NCI-H2196 treated with DMSO at 0.1 percent for 48 hours (cell line): Measurements from ENCODE around the gene ADM.

Experiments
- DNase-seq: peaks from one replicate; lab custom pipeline; 2025; ENCODE audit not compliant: unreplicated experiment; lab: John Stamatoyannopoulos, UW

The ADM gene

DNA sequence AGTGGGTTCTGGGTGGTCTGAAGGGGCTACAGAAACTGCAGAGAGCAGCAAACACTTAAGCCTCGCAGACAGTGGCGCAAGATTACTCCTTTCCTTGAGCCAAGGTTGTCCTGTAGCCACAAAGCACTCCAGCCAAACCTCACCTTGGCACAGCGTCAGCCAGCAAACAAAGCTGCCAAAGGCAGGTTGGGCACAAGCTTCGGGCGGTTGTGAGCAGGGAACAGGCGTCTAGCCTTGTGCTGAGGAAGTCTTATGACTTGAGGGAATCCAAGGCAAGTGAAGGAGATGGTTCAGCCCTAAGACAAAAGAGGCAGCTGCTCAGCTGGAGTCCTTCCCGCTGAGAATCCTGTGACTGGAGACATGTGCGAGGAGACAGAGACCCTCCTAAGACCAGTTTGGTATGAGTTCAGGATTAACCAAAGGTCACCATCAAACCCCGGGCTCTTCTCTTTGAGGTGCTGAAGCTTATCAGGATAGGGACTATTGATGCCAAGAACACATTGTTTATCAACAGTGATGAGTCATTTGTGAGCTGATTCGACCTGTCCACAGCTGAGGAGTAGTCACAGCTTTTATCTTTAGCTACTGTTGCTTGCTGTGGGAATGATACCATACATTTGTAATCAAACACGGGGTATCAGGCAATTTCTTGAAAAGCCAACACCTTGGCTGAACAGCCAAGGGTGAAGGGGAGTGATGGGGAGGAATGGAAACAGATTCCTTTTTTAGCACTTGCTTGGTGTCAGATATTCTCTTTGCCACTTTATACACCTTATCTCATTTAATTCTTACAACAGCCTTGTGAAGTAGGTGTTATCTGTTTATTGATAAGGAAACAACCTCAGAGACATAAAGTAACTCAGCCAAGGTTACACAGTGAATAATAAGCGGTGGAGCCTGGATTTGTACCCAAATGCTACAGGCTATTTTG lies 4.6 kb downstream of the ADM start:
- peak; percentile 78 for DNase-seq

DNA sequence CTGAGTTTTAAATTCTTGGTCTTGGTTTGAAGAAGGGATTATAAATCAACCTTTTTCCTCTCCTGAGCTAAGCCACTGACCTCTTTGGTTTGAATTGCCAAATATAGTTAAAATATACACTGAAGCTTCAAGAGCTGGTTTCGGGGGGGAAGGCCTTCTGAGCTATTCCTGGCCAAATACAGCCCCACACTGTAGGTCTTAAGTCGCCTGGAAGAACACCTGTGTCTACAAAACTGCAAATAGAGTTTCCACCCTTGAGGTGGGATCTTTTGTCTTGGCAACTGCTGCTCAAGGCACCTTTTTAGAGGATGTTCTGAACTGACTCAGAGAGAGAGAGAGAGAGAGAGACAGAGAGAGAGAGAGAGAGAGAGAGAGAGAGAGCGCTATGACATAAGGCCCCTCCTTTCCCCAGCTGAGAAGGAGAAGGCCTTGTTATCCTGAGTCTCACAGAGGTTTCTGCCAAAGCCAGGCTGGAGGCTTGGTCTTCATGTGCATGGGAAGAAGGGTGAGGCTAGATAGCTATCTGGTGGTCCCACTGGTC lies 5.5 kb downstream of the ADM start:
- DNase-seq: no peak

DNA sequence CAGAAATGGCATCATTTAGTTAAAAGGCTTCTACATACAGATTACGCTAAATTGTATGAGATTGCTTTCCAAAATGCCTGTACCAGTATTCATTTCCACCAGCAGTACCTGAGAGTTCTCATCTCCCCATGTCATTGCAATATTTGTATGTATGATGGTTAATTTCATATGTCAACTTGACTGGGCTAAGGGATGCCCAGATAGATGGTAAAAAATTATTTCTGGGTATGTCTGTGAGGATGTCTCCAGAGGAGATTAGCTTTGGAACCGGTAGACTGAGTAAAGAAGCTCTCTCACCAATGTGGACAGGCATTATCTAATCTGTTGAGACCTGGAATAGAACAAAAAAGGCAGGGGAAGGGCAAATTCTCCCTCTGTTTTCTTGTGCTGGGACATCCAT lies 6.9 kb downstream of the ADM start:
- DNase-seq: no peak

DNA sequence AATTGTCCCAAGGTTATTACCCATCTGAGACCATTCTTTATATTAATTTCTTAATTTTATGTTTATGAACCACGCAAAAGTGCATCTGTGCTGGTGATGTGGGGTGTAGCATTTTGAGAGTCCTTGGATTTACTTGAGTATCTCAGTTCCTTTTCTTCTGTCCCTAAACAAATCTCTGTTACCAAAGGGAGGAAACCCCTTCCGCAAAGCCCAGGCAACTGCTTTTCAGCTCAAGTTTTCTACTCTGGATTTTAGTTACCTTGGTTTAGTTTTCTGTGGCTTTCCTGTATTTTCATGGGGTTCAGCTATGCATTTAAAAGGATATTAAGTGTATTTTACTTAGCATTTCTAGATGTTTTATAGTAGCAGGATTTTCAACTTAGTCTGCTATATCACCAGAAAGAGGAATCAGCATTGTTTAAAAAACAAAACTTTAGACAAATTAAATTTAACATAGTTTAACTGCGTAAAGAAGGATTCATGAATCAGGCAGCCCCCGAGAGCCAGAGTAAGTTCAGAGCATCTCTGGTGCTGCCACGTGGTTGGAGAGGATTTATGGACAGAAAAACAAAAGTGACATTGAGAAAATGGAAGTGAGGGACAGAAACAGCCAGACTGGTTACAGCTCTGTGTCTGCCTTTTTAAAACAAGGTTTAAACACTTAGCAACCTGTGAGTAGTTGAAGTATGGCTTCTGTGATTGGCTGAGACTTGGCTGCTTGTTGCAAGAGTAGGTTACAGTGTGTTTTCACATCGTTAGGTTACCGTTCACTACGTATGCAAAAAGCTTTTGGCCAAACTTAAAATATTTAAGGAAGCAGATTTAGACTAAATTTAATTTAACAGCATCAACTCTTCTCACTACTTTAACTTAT lies 9.6 kb downstream of the ADM start:
- DNase-seq: peak; percentile 33

DNA sequence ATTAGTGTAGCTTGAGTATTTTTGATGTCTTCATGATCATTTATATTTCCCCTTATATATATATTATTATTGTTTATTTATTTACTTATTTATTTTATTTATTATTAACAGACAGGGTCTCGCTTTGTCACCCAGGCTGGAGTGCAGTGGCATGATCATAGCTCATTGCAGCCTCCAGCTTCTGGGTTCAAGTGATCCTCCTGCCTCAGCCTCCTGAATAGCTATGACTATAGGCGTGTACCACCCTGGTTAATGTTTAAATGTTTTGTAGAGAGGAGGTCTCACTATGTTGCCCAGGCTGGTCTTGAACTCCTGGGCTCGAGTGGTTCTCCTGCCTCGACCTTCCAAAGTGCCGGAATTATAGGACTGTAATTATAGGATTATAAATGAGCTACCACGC lies 10.2 kb downstream of the ADM start:
- no peak for DNase-seq

DNA sequence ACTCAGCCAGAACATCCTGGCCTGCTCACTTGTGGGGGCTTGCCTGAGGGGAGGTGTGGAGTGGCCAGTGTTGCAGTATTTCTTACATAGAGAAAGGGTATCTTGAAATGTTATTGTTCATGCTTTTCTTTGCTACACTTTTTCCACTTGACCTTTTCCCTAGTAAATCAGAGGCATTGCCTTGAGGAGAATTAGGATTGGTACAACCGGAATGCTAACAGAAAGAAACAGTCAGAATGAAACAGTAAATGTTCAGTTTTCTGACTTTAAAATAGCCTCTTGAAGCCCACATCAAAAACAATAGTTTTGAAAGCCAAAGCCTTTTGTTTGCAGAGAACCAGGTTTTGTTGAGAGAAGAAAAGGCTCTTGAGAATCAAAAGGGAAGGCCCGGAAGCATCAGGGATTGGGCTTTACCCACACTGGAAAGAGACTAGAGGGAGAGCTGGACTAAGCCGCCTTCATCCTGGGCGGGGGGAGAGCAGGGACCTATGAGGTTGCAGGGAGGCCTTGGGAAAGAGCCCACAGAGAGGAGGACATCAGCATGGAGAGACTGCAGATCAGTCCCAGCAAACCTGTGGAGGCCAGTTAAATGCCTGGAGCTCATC lies 12.4 kb downstream of the ADM start:
- DNase-seq: no peak

DNA sequence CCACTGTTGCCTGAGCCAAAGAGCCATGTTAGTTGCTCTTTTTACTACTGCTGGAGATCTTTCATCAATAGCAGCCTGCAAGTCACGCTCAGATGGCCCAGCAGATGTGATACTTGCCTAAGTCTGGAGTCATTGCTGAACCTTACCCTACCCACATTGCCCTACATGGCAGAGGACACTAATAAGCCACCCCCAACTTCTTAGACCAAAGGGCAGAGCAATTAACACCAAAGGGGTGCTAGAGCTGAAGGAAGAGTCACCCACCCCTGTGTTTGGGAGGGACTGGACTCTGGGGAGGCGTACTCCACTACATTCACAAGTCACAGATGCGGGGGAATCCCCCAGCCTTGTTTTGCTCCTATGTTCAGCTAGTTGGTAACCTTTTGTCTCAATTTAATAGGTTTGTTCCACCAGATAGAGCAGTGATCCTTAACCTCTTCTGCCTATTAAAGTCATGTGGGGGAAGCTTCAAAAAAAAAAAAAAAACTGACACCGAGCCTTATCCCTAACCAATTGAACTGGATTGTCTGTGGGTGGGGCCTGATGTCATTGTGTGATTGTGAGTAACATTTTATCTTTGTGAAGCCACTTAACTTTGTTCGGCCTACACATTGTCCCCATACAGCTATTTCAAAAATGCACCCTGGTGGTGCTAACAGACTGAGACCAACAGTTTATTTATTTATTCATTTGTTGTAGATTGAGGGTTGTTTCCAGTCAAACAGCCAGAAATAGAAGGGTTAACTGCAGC lies 13.1 kb downstream of the ADM start:
- no peak for DNase-seq

DNA sequence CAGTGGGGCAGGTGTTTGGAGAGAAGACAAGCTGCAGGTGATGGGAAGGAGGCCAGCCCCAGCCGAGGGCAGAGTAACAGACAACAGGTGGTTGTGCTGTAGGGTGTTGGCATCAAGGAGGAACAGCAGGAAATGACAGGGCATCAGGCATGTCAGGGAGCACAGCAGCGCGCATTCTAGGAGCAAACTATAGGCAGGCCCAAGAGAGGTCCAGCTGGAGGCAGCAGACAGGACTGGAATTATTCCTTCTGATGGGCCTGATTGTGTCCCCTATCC lies 13.6 kb downstream of the ADM start:
- peak; percentile 84 for DNase-seq

DNA sequence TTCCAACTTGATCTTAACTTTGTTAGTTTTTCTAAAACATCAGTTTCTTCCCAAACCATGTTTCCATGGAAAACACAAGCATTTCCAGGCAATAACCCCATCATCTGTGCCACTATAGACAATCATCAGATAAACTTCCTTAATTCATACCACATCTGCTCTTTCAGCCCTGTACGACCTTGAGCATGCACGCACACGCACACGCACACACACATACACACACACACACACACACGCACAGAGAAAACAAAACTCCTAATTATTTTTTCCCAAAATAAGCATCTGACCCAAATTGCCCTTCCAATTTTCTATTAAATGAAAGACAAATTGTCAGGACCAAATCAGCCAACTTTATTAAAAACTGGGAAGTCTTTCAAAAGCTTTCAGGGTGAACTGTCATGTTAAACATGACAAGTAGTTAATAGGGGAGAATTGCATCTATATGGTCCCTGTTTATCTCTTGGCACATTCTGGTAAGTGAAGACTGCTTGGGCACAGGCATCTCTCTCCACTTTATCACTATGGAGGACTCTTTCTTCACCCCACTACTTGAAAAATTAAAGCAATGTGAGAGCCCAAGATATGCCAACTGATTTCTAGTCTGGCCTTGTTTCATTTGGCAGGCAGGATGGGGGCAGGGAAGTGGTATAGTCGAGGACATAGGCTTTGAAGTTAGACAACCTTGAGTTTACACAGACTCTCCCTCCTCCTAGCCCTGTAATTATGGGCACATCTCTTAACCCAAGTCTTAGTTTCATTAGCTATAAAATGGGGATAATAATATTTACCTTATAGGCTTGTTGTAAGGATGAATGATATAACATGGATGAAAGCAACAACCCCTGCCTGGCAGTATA lies 15.1 kb downstream of the ADM start:
- no peak for DNase-seq

DNA sequence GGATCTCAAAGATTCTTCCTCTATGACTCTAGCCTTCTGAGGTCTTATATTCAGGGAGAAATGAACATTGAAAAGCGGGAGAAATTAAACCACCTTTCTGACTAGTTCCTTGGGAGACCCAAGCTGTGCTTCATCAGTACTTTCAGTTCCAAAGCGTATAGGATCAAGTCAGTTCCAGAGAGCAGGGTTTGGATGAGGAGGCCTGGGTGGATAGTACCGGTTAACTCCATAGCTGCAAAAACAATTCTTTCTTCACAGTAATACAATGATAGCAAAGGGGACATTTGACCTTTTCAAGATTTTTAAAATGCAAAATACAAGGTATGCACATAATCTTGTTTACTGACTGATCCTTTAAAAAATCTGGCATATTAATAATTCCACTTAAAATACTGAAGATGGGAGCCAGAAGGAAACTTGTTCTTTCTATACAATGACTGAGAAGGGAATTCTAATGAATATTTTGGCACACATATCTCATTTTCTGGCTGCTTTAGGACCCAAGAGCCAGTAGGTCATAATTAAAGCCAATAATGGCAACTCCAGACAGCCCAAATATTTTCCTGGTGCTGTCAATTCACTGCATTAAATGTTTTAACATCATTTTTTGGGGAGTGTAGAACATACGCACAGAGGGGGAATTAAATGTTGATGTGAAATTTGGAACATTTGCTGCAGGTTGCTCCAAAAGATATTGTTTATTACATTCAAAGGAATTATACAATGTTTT lies 16.0 kb downstream of the ADM start:
- no peak for DNase-seq

DNA sequence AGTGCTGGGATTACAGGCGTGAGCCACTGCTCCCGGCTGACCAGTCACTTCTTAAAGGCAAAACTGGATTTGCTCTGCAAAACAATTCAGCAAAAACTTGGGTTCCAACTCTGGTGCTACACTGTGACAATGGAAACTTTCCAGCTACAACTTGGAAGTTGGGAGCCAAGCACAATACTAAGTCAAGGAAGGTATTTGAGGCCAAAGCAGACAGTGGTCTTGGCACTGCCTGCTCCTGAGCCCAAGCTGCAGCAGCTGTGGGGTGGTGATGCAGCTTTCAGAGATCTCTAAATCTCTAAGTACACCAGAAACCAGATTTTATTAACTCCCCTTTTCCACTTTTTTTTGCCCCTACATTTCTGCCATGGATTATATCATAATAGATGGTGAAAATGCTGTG lies 17.5 kb downstream of the ADM start:
- DNase-seq: no peak

DNA sequence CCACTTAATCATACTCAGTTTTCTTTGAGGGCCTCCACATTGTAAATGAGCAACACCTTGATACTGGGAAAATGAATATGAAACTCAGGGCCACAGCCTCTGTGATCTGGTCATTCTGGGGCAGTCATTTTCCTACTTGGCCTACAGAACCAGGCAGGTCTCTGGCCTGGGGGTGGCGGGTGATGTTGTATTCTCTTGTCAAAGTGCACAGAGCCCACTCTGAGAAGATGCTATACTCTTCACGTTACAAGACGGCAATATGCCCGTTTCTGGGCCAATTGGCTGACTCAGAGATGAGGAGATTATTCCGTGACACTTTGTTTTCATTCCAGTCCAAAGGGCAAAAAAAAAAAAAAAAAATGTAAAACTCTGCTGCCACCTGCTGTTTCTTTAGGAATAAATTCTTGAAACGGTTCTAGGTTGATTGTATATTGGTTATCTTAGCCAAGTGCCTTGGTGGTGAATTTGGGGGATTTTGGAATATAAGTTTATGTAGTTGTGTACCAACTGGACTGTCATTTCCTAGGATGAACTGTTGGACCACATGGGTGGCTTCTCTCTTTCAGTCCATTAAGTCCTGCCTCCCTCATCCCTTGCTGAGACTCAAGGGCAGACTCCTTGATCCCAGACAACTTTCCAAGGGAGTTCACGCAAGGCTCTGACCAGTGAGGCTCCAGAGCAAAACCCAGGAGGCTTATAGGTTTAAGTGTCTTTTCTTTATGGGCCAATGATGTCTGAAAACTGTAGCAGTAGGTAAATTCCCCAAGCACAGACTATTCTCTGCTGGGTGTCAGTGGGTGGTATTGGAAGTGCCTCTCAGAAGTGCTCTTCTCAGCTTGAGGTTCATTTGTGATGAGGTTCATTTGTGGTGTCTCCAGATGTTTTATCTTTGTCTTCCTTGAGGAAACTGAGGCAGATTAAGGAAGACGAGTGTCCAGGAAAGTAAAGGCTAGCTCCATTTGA lies 18.2 kb downstream of the ADM start:
- DNase-seq: peak; percentile 67

DNA sequence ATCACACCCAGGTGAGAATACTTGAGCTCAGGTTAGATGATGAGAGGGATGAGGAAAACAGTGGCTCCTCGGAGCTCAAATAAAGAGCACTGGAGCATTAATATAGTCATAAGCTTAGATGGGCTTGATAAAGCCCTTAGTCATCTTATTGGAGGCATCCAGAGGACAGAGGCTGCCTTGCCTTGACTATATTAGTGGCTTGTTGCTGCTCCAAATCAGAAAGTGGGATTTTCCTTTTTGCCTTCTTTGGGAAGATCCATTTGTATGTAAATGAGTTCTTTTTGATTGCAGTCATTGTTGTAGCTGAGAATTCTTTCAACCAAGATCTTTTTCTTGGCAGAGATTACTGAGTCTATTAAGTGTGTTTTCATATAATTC lies 18.9 kb downstream of the ADM start:
- no peak for DNase-seq

DNA sequence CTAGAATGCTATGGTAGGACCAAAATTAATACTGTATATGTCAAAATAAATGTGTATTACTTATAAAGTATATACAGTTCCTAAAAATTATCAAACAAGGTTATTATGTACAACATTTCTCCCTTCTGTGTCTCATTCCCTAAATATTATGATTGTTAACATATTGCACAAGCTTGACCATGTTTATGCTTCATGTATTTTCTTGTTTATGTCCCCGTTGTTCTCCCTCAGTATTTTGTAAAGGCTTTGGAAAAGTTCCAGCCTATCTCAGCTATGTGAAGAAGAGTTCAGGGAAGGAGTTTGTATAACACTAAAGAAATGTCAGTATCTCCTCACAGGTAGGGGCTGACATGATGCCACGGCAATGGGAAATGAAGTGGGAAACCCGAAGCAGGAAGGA lies 19.6 kb downstream of the ADM start:
- DNase-seq: no peak

DNA sequence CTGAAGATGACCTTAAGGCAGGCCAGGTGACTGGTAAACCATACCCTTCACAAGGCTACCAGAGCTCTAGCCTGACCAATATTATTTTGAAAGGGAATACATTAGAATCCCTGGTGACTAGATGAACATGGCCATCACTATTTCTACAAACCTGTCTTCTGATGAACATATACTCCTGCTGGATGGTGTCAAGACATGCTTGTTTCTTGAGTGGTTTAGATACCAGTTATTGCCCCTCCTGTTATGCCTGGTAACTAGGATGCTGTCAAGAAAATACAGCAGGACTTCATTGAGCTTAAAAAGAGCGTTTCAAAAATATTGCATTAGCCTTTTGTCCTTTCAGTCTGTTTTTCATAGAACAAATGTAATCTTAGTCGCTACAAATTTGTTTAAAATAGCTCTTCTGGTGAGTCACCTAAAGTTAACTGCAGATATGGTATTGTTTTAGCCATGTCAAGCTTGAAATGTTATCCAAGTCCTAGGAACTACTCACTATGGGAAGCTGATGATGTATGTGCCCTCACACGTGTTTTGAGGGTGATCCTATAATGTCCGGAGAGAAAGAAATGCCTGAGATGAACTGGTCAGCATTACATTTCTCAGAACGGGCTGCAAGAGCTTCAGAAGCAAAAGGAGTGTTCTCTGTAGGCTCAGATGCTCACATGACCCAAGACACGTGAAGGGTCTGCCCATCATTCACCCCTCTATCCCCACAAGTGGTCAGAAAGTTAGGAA lies 20.6 kb downstream of the ADM start:
- no peak for DNase-seq

DNA sequence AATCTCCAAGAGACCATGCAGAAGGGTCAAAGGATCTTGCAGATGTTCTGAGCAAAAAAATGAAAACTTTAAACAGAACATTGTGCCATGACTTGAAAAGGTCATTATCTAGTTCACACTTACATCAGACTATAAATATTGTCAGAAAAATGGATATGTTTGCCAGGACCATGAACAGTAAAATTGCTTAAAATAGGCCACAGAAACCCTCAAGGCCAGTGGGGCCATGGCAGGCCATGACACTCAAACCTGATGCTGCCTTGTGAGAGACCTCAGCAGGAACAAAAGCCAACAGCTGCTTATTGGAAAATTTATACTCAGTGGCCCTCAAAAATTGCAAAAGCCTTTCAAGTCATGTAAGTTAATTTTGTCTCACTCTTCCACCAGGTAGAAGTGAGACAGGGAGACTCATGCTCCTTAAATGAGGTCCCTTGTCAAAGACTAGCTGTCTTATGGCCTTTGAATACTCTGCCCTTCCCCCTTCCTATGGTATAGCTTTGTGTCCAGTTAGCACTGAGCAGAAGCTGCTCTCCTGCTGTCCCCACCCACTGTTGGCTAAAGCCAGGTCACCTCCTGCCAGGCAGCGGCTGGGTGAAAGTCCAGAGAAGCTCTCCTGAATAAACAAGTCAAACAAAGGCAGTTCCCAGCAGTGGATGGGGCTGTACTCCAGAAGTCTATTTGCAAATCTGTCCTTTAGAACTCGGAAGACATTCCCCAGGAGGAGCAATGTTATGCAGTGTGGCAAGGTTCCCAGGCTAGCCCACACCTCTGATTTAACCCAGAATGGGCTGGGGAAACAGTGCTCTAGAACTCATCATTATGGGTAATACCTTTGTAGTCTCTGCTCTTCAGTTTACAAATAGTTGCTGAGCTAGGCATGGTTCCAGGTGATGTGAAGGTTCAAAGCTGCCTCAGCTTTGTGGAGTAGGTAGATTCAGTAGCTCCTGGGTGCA lies 21.4 kb downstream of the ADM start:
- DNase-seq: peak; percentile 35
